ENCODE results near the gene JOSD2.
A peak's percentile ranks its signal among the peaks of the same experiment; 100 is the strongest.

The JOSD2 gene

GRCh38 chr19:50501568-50502475 is 9.2 kb downstream of the JOSD2 start:
- no peak overlapping the region for H3K4me3 ChIP-seq (ENCODE audit: low read depth, low read length)
- in situ Hi-C loops (cut with HindIII; ENCODE audit: low sequenced_read_pairs): no loop called here
- TF ChIP-seq CTCF (IDR thresholded peaks at IDR 0.05; ENCODE audit: low read depth, low read length, missing control alignments): no peak
- no peak for DNase-seq (ENCODE audit: low read depth)

DNA sequence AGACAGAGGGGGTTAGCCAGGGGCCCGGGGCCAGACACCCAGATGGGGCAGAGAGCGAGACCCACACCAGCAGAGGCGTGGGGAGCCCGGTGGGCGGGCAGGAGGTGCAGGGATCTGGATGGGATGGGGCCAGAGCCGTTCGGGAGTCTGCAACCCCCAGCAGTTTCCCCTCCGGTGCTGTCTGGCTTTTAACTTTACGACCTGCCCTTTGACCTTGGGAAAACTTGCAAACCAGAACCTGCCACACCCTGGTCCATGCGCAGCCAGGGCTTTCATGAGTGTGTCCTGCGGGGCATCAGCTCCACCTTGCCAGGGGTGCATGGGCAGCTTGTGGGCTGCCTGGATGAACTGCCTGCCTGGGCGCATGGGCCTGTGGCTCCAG is 9.8 kb downstream of the JOSD2 start:
- H3K4me3 ChIP-seq (ENCODE audit: low read depth, low read length): no peak overlapping the region
- no peak for DNase-seq (ENCODE audit: low read depth)
- in situ Hi-C loops (cut with HindIII; ENCODE audit: low sequenced_read_pairs): no loop called here
- no peak for TF ChIP-seq CTCF (IDR thresholded peaks at IDR 0.05; ENCODE audit: low read depth, low read length, missing control alignments)

- DNase-seq (ENCODE audit: low read depth): no peak
- H3K4me3 ChIP-seq (ENCODE audit: low read depth, low read length): no peak overlapping the region
- in situ Hi-C loops (cut with HindIII; ENCODE audit: low sequenced_read_pairs): no loop called here
- no peak for TF ChIP-seq CTCF (IDR thresholded peaks at IDR 0.05; ENCODE audit: low read depth, low read length, missing control alignments)
Measured at GRCh38 chr19:50500753-50501151, 10.2 kb downstream of the JOSD2 start.

DNA sequence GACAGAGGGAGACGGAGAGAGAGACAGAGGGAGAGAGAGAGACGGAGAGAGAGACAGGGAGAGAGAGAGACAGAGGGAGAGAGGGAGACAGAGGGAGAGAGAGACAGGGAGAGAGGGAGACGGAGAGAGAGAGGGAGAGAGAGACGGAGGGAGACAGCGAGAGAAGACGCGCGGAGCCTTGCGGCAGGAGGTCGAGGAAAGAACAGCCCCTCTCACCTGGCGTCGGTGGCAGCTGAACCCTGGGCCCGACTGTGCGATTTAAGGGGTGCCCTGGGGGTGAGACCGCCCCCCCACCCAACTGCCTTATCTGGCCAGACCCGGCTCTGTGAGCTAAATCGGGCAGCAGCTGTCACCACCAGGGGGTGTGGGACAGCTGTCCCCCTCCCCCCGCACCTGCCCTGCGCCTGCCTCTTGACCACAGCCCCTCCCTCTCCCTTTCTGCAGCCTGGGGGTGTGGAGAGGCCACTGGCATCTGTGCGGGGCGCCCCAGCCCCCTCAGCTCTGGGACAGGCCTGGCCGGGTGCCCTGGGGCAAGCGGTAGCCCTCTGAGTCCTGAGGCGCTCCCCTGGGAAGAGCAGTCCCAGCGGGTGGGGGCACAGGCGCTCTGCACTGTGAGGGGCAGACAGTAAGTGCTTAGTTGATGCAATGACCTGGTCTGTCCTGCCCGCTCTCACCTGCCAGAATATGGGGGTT is 10.8 kb downstream of the JOSD2 start:
- H3K4me3 ChIP-seq (ENCODE audit: low read depth, low read length): no peak overlapping the region
- peak; percentile 11 for TF ChIP-seq CTCF (IDR thresholded peaks at IDR 0.05; ENCODE audit: low read depth, low read length, missing control alignments)
- in situ Hi-C loops (cut with HindIII; ENCODE audit: low sequenced_read_pairs): no loop called here
- no peak for DNase-seq (ENCODE audit: low read depth)

DNA sequence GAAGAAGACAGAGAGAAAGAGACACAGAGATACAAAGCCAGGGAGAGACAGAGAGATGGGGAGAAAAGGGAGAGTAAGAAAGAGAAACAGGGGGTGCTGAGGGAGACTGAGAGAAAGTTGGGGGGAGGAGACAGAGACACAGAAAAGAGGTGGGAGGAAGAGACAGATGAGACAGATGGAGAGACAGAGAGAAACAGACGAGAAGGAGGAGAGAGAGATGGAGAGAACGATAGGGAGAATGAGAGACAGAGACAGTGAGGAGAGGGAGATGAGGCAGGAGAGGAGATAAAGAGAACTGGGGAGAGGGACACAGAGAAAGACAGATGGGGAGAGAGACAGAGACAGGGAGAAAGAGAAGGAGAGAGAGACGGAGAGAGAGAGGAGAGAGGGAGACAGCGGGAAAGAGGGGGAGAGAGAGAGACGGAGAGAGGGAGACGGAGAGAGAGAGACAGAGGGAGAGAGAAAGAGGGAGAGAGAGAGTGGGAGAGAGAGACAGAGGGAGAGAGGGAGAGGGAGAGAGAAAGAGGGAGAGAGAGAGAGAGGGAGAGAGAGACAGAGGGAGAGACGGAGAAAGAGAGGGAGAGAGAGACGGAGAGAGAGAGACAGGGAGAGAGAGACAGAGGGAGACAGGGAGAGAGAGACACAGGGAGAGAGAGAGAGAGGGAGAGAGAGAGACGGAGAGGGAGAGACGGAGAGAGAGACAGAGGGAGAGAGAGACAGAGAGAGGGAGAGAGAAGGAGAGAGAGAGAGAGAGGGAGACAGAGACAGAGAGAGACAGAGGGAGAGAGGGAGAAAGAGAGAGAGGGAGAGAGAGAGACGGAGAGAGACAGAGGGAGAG is 12.6 kb downstream of the JOSD2 start:
- no peak overlapping the region for H3K4me3 ChIP-seq (ENCODE audit: low read depth, low read length)
- in situ Hi-C loops (cut with HindIII; ENCODE audit: low sequenced_read_pairs): no loop called here
- no peak for DNase-seq (ENCODE audit: low read depth)
- no peak for TF ChIP-seq CTCF (IDR thresholded peaks at IDR 0.05; ENCODE audit: low read depth, low read length, missing control alignments)

DNA sequence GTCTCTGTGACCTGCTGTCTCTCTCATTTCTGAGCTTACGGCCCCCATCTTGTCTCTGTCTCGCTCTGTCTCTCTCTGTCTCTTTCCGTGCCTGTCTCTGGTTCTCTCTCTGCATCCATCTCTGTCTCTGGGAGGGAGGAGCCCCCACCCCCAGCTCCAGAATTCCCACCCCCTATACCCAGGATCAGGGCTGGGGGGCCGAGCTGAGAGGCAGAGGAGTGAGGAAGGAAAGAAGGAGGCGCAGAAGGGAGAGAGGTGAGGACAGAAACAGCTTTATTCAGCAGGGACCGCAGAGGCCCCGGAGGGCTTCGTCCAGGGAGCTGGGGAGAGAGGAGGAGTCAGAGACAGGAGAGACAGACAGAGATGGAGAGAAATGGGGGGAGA is 14.0 kb downstream of the JOSD2 start:
- no peak overlapping the region for H3K4me3 ChIP-seq (ENCODE audit: low read depth, low read length)
- no peak for DNase-seq (ENCODE audit: low read depth)
- no peak for TF ChIP-seq CTCF (IDR thresholded peaks at IDR 0.05; ENCODE audit: low read depth, low read length, missing control alignments)
- in situ Hi-C loops (cut with HindIII; ENCODE audit: low sequenced_read_pairs): no loop called here

All from astrocyte of the cerebellum (primary cell).